NCI-H146 treated with DMSO at 0.1 percent for 48 hours (cell line): ENCODE data around the gene PCNX3.

Experiments used
- DNase-seq: peaks from one replicate; lab custom pipeline; 2025; ENCODE audit not compliant: unreplicated experiment; lab: John Stamatoyannopoulos, UW

The PCNX3 gene

DNA sequence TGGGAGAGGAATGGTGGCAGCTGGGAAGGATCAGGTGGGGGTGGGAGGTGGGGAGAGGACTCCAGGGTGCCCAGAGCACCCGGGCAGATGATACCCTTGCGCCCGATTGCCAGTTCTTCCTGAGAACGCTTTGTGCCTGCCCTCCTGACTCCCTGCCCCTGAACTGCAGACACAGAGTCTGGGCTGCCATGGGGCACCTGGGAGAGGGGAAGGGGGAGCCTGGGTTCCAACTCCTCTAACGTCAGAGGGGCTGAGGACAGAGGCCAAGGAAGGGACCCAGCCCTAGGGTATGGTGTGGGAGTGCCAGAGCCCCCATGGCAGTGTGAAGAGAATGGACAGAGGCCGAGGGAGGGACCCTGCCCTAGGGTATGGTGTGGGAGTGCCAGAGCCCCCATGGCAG lies 19.1 kb upstream of the PCNX3 start:
- DNase-seq: no peak

DNA sequence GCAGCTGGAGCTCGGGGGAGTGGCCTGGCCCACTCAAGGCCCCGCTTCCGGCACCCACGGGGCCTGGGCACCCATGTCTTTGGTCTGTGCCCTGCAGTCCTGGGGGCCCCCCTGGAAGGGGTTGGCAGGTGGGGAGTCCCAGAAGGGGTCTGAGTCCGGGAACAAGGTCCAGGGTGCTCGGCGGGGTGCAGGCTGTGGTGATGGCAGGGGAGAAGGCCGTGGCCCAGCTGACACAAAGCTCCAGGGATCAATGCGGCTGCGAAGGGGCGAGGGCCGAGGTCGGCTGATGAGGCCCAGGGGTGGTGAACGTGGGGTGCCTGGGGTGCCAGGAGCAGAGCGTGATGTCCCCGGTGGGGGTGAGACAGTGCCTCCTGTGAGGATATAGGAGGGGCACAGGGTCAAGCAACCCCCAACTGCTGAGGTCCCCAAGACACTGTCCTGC lies 17.3 kb upstream of the PCNX3 start:
- no peak for DNase-seq

DNA sequence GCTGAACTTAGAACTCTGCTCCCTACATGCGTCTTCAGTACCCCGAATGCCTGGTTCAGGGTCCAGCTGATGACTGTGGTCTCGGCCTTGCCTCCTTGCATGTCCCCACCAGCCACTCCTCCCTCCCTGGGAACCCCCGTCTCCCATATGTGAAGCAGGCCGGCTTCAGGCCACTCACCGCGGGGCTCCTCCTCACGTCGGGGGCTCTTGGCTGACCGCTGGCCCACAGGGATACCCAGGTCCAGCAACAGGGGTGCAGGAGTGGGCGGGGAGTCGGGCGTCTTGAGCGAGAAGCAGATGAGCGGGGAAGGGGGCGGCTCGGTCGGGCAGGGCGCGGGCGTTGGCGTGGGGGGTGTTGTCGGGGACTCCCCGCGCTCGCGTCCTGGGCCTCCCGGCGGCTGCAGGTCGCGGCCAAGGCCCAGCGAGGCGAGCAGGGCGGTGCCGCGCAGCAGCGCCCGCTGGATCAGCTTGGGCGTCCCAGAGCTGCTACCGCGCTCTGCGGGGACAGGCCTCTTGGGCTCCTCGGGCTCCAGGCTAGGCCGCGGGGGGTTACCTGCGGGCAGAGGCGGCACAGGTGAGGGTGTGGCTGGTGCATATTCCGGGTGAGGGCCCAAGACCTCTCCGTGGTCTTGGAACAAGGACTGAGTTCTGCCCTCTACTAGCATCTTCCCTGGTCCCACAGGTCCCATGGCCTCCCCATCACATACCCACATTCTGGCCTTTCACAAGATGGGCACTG lies 16.2 kb upstream of the PCNX3 start:
- DNase-seq: no peak

DNA sequence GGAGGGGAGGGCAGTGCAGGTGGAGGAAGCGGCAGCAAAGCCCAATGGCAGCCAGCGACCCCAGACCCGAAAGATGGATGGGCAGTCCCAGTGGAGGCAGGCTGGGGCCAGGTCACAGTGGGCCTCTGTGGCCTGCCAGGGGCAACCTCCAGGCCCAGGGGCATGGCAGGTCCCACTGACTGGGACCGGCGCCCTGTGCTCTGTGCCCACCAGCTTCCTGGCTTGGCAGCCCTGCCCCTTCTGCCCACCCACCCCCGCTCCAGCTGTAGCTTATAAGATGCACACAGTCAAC lies 15.7 kb upstream of the PCNX3 start:
- no peak for DNase-seq

DNA sequence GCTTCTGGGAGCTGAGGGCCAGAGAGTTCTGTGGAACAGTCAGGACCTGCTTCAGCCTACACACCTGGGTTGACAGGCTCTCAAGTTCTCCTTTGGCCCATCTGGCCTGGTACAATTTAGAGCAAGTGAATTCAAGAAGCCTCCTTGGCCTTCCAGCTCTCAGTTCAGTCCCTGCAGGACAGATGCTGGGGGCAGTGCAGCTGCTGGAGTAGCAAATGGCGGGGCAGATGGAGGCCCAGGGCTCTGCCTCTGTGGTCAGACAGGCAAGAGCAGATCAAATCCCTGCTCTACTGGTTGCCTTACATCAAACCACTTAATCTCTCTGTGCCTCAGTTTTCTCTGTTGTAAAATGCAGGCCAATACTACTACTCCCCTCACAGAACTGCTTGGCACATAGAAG lies 11.3 kb upstream of the PCNX3 start:
- DNase-seq: no peak

DNA sequence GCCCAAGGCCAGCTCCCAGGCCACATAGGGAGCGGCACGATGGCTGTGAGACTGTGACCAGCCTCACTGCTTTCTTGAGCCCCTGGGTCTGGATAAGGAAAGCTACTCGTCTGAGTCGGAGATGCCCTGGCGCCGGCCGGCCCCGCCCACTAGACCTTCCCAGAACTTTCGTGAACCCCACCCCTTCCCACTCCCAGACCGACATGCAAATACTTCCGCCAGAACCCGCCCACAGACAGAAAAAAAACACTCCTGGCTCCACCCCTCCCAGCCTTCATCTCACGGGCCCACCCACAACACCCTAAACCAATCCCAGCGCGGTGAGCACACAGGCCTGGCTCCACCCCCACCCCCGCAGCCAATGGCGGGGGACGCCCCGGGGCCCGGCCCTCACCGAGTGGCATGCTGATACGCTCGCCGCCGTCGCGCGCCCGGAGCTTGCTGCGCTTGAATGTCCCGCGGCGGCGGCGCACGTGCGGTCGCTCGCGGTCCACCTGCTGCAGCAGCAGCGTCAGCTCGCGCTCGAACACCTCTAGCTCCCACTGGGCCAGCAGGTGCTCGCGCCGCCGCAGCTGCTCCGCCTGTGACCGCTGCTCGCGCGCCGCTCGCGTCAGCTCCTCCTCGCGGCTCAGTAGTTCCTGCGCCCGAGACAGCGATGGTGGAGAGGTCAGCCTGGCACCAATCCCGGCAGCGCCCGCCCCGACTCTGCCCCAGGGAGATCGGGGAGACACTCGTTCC lies 8.5 kb upstream of the PCNX3 start:
- DNase-seq: no peak

DNA sequence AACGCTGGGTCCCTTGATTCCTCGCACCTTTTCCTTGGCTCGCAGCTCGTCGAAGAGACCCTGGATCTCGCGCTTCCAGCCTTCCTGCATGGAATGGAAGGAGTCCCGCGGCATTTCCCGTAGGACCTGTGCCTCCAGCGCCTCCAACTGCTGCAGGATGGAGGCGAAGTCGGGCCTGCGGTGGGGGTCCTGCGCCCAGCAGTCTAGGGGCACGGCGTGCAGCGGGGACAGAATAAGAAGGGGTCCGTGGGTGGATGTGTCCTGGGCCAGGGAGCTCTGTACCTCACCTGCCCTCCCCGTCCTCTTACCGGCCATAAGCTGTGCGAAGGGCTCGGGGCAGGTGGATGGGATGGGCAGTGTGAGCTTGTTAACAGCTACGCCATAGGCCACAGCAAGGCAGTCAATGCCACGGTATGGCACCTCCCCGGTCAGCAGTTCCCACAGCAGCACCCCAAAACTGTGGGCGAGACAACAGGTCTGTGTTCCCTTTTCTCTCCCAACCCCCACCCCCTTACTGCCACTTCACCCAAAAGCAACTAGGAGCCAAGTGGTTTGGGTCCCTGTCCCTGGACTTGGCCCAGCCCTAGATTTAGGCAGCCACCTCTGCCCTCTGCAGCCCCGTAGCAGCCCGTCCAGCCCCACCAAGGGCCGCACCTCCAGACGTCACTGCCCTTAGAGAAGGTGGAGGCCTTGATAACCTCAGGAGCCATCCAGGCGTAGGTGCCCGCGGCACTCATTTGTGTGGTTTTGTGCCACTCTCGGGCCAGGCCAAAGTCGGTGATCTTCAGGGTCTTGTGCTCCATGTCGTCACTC lies 7.8 kb upstream of the PCNX3 start:
- no peak for DNase-seq

DNA sequence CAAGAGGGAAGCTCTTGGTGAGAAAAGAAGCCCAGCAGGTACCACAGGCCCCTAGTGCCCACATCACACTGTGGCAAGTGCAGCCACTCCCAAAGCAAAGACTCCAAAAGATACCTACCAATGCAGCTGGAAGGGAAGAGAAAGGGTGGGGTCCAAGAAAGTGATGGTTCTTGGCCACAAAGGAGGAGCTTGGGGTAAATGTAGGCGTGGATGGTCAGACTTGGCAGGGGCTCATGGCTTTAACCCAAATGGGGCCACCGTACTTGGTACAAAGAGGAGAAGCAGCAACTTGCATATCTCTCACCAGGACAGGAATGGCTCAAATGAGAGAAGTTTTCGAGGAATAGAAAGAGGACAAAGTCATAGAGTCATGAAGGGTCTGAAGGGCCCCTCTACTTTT lies 6.3 kb upstream of the PCNX3 start:
- no peak for DNase-seq

DNA sequence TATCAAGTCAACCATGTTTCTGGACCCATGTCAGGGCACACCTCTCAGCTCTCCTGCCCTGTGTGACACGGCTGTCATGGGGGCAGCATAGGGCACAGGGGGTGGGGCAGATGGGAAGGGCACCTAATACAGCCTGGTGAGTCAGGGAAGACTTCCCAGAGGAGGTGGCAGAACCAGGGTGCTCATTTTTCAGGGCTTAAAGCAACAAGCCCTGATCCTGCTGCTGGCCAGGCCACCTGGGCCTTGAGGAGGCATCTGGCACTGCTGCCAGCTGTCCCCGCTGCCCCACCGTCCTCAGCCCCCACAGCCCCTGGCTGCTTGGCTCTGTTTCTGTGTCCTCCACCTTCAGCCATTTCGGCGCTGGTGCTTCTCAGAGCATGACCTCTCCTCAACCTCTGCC lies 5.9 kb upstream of the PCNX3 start:
- DNase-seq: no peak

DNA sequence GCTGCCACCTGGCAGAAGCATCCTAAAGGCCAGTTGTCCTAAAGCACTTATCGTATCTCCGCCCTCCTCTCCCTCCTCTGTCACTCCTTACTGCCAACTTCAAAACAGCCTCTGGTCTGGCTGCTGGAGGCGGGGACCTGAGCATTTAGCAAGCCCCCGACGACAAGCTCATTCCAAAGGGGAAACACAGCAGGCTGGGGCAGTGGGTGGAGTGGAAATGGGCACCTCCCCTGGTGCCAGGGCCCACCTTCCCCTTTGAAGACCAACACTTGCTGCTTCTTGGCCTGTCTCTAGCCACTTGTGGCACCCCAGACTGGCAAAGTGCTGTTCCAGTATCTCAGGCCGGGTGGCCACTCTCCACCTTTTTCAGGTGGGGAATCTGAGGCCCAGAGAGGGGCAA lies 5.2 kb upstream of the PCNX3 start:
- no peak for DNase-seq

DNA sequence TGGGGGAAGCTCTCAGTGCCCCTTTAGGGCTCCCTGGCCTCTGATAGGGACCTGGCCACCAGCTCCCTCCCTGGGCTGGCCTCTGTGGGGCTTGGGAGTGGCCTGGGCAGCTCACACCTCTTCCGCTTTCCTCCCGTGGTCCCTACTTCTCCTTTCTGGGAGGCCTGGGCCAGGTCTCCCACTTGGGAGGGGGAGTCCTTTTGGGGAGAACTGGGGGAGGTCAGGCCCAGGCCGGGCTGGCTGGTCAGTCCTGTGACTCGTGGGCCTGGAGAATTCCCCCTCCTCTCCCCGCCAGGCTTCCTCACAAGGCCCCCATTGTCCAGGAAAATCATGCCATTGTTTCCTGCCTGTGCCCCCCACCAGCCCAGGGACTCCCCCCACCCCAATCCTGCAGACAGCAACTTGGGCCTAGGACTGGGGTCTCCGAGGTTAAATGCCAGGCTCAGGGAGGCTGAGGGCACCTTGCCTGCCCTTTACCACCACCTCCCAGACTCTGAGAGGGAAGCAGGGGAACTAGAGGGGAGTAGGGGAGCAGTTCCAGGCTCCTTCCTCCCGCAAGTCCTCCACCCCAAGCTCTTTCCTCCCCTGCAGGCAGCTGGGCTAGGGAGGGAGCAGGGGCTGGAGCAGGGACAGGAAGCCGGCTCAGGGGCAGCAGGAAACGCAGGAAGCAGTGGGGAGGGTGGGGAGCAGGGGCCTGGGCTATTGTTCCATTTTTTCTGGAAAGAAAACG lies 4.4 kb upstream of the PCNX3 start:
- DNase-seq: no peak

DNA sequence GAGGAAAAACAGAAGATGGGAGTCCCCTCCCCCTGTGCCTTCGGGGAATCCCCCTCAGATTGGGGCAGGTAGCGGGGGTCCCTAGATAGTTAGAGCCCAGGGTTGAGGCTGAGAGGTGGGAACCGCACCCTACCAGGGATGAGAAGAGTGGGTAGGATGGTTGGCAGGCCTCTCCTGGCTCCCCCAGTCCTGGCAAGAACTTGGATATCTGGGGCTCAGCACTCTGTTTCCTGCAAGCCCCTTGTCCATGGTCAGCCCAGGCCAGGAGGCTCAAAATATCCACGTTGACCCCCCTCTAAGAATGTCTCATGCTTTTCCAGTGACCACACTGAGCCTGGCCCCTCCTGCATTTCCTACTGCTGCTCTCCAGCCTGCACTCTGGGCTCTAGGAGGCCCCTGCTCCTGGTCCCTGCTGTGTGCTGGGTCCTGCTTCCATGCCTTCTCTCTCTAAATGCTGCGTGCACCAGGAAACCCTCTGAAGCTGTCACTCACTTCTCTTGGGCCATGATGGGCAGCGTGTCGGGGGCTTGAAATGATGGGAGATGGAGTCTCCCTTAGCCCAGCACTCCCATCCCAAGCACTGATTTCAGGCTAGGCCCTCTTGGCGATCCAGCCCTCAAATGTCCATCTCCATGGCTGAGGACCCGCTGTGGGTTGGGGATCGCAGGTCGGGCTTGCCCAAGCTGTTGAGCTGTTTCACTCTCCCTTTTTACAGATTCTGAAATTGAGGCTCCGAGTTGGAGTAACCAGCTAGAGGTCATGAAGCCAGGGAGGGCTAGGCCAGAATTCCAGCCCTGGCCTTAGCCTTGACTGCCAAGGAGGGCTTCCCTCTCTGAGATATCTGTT lies 3.6 kb upstream of the PCNX3 start:
- DNase-seq: no peak

DNA sequence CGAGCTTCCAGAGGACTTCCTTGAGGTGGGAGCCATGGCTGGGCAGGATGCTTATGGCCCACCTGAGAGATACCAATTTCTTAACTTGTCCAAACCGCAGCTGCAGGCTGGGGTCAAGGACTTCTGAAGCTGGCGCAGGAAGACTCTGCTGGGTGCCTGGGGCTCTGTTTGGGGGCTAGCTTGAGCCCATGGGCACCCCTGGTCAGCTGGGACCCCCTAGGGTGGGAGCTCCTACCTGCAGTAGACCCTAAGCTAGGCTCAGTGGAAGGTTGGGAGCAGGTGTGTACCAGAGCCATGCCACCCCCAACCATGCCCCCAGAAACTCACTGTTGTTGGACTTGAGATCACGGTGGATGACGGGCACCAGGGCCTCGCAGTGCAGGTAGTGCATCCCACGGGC lies 2.9 kb upstream of the PCNX3 start:
- DNase-seq: no peak

DNA sequence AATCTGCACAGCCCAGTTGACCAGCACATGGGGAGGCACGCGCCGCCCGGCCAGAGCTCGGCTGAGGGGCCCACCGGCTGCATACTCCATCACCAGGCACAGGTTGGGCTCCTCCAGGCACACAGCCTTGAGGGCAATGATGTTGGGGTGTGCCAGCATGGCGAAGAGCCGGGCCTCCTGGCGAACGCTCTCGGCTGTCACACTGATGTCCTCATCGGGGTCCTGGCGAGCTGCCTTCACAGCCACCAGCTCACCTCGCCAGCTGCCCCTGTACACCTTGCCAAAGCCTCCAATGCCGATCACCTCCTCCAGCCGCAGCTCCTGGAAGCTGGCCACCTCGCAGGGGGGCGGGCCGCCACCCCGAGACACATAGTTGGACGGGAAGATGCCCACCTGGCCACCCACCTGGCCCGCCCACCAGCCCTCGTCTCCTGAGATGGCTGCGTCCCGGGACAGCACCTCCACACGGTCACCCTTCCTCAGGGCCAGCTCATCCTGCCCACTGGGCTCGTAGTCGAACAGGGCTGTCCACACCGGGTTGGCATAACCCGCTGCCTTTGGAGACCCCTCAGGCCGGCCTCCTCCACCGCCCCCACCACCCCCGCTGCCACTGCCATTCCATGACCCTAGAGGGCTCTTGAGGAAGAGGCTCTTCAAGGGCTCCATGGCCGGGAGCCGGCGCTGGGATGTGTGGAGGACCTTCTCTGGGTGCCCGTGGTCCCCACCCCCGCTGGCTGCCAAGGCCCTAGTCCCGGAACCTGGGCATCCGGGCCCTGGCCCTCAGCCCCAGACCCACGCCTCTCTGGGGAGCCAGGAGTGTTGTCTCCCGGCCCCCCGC lies 2.3 kb upstream of the PCNX3 start:
- DNase-seq: no peak

DNA sequence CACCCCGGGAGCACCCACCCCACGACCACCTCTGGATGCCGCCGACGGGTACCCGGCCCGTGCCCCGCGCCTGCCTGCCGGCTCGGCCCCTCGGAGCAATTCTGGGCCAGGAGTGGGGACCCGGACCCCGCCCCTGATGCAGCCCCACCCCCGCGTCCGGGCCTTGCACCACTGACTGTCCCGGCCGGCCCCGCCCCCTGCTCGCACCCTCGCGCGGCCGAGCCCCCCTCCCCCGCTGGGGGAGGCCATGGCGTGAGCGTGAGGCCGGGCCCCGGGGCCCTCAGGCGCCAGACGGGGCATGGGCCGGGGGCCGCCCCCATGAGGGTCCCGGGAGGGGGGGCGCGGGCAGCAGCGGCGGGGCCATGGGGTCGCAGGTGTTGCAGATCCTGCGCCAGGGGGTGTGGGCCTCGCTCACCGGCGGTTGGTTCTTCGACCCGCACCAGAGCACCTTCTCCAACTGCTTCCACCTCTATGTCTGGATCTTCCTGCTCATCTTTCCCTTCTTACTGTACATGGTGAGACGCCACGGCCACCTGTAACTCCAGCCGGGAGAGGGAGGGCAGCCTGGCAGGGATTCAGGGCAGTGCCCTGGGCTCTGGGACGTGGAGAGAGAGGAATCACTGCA lies 486 bp downstream of the PCNX3 start:
- no peak for DNase-seq

DNA sequence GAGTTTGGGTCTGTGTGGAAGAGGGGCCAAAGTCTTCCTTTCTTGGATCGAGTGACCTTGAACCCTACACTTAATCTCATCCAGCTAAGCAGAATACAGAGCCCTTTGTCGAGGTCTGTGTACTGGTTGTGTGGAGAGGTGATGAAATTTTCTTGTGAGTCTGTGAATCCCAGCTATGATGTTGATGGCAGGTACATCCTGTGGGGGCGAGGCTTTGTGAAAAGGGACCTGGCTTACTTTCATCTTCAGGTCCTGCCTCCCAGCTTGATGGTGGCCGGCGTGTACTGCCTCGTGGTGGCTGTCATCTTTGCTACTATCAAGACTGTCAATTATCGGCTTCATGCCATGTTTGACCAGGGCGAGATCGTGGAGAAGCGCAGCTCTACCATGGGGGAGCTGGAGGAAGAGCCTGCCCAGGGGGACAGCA lies 1.0 kb downstream of the PCNX3 start:
- DNase-seq: no peak

DNA sequence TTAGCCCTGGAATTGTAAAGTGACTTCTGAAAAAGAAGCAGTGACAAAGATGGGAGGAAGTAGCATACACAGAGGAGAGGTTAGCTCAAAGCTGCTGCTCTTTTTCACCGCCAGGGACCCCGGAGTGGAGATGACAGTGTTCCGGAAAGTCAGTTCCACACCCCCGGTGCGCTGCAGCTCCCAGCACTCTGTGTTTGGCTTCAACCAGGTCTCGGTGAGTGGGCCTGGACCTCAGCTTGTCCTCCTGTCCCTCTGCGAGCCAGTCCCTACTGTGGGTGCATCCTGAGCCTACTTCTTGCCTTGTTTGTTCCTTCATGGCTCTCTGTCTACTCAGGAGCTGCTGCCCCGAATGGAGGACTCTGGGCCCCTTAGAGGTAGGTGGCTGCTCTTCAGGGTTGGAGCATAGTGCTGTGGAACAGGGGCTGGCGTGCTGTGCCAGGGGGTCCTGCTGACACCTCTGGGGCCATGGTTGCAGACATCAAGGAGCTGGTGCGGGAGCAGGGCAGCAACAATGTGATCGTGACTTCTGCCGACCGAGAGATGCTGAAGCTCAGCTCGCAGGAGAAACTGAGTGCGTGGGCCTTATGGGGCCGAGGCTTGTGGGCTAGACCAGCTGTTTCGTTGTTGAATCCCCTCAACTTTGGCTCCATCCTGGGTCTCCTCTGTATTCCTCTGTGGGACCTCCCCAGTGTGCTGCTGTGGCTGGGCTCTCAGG lies 1.7 kb downstream of the PCNX3 start:
- no peak for DNase-seq

DNA sequence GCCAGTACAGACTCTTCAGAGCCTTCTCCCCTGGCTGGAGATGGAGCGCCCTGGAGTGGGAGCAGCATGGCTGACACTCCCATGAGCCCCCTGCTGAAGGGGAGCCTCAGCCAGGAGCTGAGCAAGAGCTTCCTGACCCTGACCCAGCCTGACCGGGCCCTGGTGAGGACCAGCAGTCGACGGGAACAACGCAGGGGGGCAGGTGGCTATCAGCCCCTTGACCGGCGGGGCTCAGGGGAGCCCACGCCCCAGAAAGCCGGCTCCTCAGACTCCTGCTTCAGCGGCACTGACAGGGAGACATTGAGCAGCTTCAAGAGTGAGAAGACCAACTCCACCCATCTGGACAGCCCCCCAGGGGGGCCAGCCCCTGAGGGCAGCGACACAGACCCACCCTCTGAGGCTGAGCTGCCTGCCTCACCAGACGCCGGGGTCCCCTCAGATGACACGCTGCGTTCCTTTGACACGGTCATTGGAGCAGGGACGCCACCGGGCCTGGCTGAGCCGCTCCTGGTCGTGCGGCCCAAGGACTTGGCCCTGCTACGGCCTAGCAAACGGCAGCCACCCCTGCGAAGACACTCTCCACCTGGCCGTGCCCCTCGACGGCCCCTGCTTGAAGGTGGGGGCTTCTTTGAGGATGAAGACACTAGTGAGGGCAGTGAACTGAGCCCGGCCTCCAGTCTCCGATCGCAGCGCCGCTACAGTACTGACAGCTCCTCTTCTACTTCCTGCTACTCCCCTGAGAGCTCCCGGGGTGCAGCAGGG lies 2.6 kb downstream of the PCNX3 start:
- DNase-seq: no peak
